ENCODE measurements around the gene R3HDM1. TPM values are rescaled to one million over a fixed set of nuclear protein-coding genes. Genes with fewer than 3 reads are reported as not detected.

Gene R3HDM1
- total RNA-seq, 1 donor from 2014 or later, result 44.7 TPM

DNA sequence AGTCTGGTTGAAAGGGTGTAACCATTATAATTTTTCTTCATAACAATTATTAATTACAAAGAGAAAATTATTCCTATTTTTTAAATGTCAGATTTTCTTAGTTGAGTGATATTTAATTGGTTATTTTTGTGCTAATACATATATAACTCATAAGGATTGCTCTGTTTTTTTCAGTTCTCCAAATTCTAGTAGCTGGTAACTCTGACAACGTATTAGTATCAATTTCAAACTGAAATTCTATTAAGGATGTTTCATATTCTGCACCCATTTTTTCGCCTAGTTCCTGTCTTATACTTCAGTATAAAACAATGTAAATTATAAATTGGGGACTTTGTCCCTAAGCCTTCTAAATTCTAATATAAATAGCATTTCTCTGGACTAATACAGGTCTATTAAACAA is 81.0 kb downstream of the R3HDM1 start:
- no peaks in the 10 kb centered on the region for H3K27me3 ChIP-seq (ENCODE audit: insufficient read depth, low read length)
- Mint-ChIP-seq H3K4me1 (ENCODE audit: low read depth, unreplicated experiment) (no peaks in the 10 kb centered on the region), H3K9me3 (ENCODE audit: unreplicated experiment) (no peaks in the 10 kb centered on the region), H3K36me3 (ENCODE audit: low read depth, unreplicated experiment) (no peaks in the 10 kb centered on the region), H3K27ac (ENCODE audit: unreplicated experiment) (no peak overlapping the region), H3K27me3 (ENCODE audit: low read depth, unreplicated experiment) (no peaks in the 10 kb centered on the region), H3K4me3 (ENCODE audit: unreplicated experiment) (no peak overlapping the region)
- no peak overlapping the region for H3K4me2 ChIP-seq (ENCODE audit: low read length)
- DNase-seq (ENCODE audit: low read depth) (no peak), FAIRE-seq (no peak)
- H3K4me3 ChIP-seq (ENCODE audit: insufficient read depth, low read depth, low read length), result no peak overlapping the region
- no peaks in the 10 kb centered on the region for H4K20me1 ChIP-seq (ENCODE audit: insufficient read depth, low read length)
- no peaks in the 10 kb centered on the region for H3K36me3 ChIP-seq (ENCODE audit: insufficient read depth, low read length)
- H3K4me1 ChIP-seq (ENCODE audit: insufficient read depth, low read length), result no peaks in the 10 kb centered on the region
- H3K9ac ChIP-seq (ENCODE audit: low read length), result no peak overlapping the region
- no peak overlapping the region for H3K27ac ChIP-seq (ENCODE audit: low read depth, low read length)
- TF ChIP-seq EZH2 (IDR thresholded peaks at IDR 0.05; ENCODE audit: insufficient read depth, low read length), result no peak
- TF ChIP-seq, protein P1, sequence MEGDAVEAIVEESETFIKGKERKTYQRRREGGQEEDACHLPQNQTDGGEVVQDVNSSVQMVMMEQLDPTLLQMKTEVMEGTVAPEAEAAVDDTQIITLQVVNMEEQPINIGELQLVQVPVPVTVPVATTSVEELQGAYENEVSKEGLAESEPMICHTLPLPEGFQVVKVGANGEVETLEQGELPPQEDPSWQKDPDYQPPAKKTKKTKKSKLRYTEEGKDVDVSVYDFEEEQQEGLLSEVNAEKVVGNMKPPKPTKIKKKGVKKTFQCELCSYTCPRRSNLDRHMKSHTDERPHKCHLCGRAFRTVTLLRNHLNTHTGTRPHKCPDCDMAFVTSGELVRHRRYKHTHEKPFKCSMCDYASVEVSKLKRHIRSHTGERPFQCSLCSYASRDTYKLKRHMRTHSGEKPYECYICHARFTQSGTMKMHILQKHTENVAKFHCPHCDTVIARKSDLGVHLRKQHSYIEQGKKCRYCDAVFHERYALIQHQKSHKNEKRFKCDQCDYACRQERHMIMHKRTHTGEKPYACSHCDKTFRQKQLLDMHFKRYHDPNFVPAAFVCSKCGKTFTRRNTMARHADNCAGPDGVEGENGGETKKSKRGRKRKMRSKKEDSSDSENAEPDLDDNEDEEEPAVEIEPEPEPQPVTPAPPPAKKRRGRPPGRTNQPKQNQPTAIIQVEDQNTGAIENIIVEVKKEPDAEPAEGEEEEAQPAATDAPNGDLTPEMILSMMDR (IDR thresholded peaks at IDR 0.05; ENCODE audit: insufficient read depth, low read depth, low read length), result no peak
- no peak overlapping the region for H2AFZ ChIP-seq (ENCODE audit: low read depth, low read length)
- no peaks in the 10 kb centered on the region for H3K9me3 ChIP-seq (ENCODE audit: insufficient read depth, low read depth, low read length)
- H3K79me2 ChIP-seq (ENCODE audit: insufficient read depth, low read length), result no peaks in the 10 kb centered on the region

DNA sequence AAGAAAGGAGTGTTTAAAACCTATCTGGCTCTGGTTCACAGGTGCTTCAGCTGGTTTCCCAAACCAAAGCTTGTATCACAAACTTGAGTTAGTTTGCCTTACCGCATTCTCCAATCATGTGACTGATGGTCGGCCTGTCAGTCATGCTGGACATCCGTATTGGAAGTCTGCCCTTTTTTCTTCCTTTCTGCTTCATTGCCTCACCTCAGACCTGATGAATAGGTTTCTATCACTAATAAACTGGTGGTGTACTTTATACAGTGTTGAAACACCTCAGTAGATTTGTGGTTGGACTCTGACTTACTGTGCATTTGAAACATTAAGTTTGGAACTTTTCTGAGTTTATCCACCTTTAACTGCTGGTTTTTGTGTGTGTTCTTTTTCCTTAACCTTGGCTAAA is 84.1 kb downstream of the R3HDM1 start:
- Mint-ChIP-seq H3K9me3 (ENCODE audit: unreplicated experiment) (no peaks in the 10 kb centered on the region), H3K27me3 (ENCODE audit: low read depth, unreplicated experiment) (no peaks in the 10 kb centered on the region), H3K4me3 (ENCODE audit: unreplicated experiment) (no peak overlapping the region), H3K4me1 (ENCODE audit: low read depth, unreplicated experiment) (no peaks in the 10 kb centered on the region), H3K36me3 (ENCODE audit: low read depth, unreplicated experiment) (no peaks in the 10 kb centered on the region), H3K27ac (ENCODE audit: unreplicated experiment) (no peak overlapping the region)
- no peak overlapping the region for H3K4me3 ChIP-seq (ENCODE audit: insufficient read depth, low read depth, low read length)
- no peaks in the 10 kb centered on the region for H3K36me3 ChIP-seq (ENCODE audit: insufficient read depth, low read length)
- H3K27ac ChIP-seq (ENCODE audit: low read depth, low read length), result no peak overlapping the region
- H3K27me3 ChIP-seq (ENCODE audit: insufficient read depth, low read length), result no peaks in the 10 kb centered on the region
- H2AFZ ChIP-seq (ENCODE audit: low read depth, low read length), result no peak overlapping the region
- no peak overlapping the region for H3K9ac ChIP-seq (ENCODE audit: low read length)
- H3K9me3 ChIP-seq (ENCODE audit: insufficient read depth, low read depth, low read length), result no peaks in the 10 kb centered on the region
- no peak for FAIRE-seq
- TF ChIP-seq, protein P1 (IDR thresholded peaks at IDR 0.05; ENCODE audit: insufficient read depth, low read depth, low read length), result no peak
- no peak for TF ChIP-seq EZH2 (IDR thresholded peaks at IDR 0.05; ENCODE audit: insufficient read depth, low read length)
- H3K79me2 ChIP-seq (ENCODE audit: insufficient read depth, low read length), result no peaks in the 10 kb centered on the region
- DNase-seq (ENCODE audit: low read depth), result no peak
- no peak overlapping the region for H3K4me2 ChIP-seq (ENCODE audit: low read length)
- no peaks in the 10 kb centered on the region for H4K20me1 ChIP-seq (ENCODE audit: insufficient read depth, low read length)
- H3K4me1 ChIP-seq (ENCODE audit: insufficient read depth, low read length), result no peaks in the 10 kb centered on the region

DNA sequence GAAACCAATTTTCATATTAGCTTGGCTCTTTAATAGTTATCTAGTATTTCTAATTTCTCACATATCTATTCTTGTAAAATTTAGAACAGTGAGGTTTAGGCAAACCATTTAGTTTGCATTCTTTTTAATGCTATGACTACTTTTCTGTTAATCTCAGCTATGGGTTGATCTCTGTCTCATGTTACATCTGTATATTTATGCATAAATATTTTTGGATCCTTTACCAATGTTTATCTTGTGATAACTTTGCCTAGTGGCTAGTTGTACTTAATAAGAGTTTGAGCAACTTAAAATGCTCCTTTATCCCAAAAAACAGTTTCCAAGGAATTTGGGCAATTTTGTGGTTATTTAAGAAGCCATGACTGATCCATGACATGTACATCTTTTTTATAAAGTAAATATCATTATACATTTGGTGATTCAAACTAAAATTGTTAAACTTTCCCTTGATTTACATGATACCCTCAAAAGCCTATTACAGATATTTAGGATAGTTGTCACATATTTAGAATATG is 86.3 kb downstream of the R3HDM1 start:
- Histone ChIP-seq H3K9me3 (ENCODE audit: insufficient read depth, low read depth, low read length) (no peaks in the 10 kb centered on the region), H3K27me3 (ENCODE audit: insufficient read depth, low read length) (no peaks in the 10 kb centered on the region), H3K79me2 (ENCODE audit: insufficient read depth, low read length) (no peaks in the 10 kb centered on the region), H3K4me2 (ENCODE audit: low read length) (no peak overlapping the region), H3K27ac (ENCODE audit: low read depth, low read length) (no peak overlapping the region), H4K20me1 (ENCODE audit: insufficient read depth, low read length) (no peaks in the 10 kb centered on the region), H2AFZ (ENCODE audit: low read depth, low read length) (no peak overlapping the region), H3K4me1 (ENCODE audit: insufficient read depth, low read length) (no peaks in the 10 kb centered on the region), H3K4me3 (ENCODE audit: insufficient read depth, low read depth, low read length) (no peak overlapping the region), H3K9ac (ENCODE audit: low read length) (no peak overlapping the region), H3K36me3 (ENCODE audit: insufficient read depth, low read length) (no peaks in the 10 kb centered on the region)
- Mint-ChIP-seq H3K27ac (ENCODE audit: unreplicated experiment) (no peak overlapping the region), H3K36me3 (ENCODE audit: low read depth, unreplicated experiment) (no peaks in the 10 kb centered on the region), H3K4me1 (ENCODE audit: low read depth, unreplicated experiment) (no peaks in the 10 kb centered on the region), H3K9me3 (ENCODE audit: unreplicated experiment) (no peaks in the 10 kb centered on the region), H3K4me3 (ENCODE audit: unreplicated experiment) (no peak overlapping the region), H3K27me3 (ENCODE audit: low read depth, unreplicated experiment) (no peaks in the 10 kb centered on the region)
- peak; percentile 6 for DNase-seq (ENCODE audit: low read depth)
- no peak for FAIRE-seq
- TF ChIP-seq, protein P1 (IDR thresholded peaks at IDR 0.05; ENCODE audit: insufficient read depth, low read depth, low read length), result no peak
- TF ChIP-seq EZH2 (IDR thresholded peaks at IDR 0.05; ENCODE audit: insufficient read depth, low read length), result no peak

Data from astrocyte (in vitro differentiated cells and primary cell).